Measurements from ENCODE around the gene CAPN5. TPM values are rescaled to one million over a fixed set of nuclear protein-coding genes. Genes with fewer than 3 reads are reported as not detected.
"Not testable (repeated sequence)": the region's sequence is repeated elsewhere in the genome, so short reads cannot be mapped to it uniquely, and the experiment has no call there.

The CAPN5 gene
- total RNA-seq, result 1.4 TPM

GRCh38 chr11:77066229-77067042 lies at the start of gene CAPN5:
CAPN5 (plus strand) TSS chr11:77066971; CDS start chr11:77084887, 17,916 bp downstream.
- H3K27me3 ChIP-seq (ENCODE audit: insufficient read depth, low read length), result no peaks in the 10 kb centered on the region
- peak within 1 kb of the TSS; percentile 54 for H3K4me3 ChIP-seq (ENCODE audit: low read length)
- no peaks in the 10 kb centered on the region for H3K9me3 ChIP-seq (ENCODE audit: low read depth, low read length)
- H3K4me1 ChIP-seq (ENCODE audit: insufficient read depth, low read length), result peaks cover 12% of the 10 kb centered on the region

GRCh38 chr11:77018396-77018924 lies 48.3 kb upstream of the CAPN5 start:
- H3K9me3 ChIP-seq (ENCODE audit: low read depth, low read length); H3K27me3 ChIP-seq (ENCODE audit: insufficient read depth, low read length); H3K4me3 ChIP-seq (ENCODE audit: low read length); H3K4me1 ChIP-seq (ENCODE audit: insufficient read depth, low read length): not testable (repeated sequence)

- H3K4me3 ChIP-seq (ENCODE audit: low read length), result no peak overlapping the region
- H3K9me3 ChIP-seq (ENCODE audit: low read depth, low read length), result no peaks in the 10 kb centered on the region
- H3K27me3 ChIP-seq (ENCODE audit: insufficient read depth, low read length), result no peaks in the 10 kb centered on the region
- H3K4me1 ChIP-seq (ENCODE audit: insufficient read depth, low read length), result no peaks in the 10 kb centered on the region
Measured at GRCh38 chr11:77019976-77020595, 46.7 kb upstream of the CAPN5 start.

GRCh38 chr11:77020734-77021133 lies 46.0 kb upstream of the CAPN5 start:
- Histone ChIP-seq H3K27me3 (ENCODE audit: insufficient read depth, low read length) (no peaks in the 10 kb centered on the region), H3K9me3 (ENCODE audit: low read depth, low read length) (no peaks in the 10 kb centered on the region), H3K4me1 (ENCODE audit: insufficient read depth, low read length) (no peaks in the 10 kb centered on the region), H3K4me3 (ENCODE audit: low read length) (no peak overlapping the region)

- H3K27me3 ChIP-seq (ENCODE audit: insufficient read depth, low read length), result no peaks in the 10 kb centered on the region
- H3K4me1 ChIP-seq (ENCODE audit: insufficient read depth, low read length), result no peaks in the 10 kb centered on the region
- H3K4me3 ChIP-seq (ENCODE audit: low read length), result no peak overlapping the region
- no peaks in the 10 kb centered on the region for H3K9me3 ChIP-seq (ENCODE audit: low read depth, low read length)
Measured at GRCh38 chr11:77024745-77025144, 42.0 kb upstream of the CAPN5 start.

- no peaks in the 10 kb centered on the region for H3K27me3 ChIP-seq (ENCODE audit: insufficient read depth, low read length)
- H3K9me3 ChIP-seq (ENCODE audit: low read depth, low read length), result no peaks in the 10 kb centered on the region
- no peaks in the 10 kb centered on the region for H3K4me1 ChIP-seq (ENCODE audit: insufficient read depth, low read length)
- no peak overlapping the region for H3K4me3 ChIP-seq (ENCODE audit: low read length)
Measured at GRCh38 chr11:77026221-77026620, 40.5 kb upstream of the CAPN5 start.

GRCh38 chr11:77026743-77027142 lies 40.0 kb upstream of the CAPN5 start:
- no peak overlapping the region for H3K4me3 ChIP-seq (ENCODE audit: low read length)
- H3K4me1 ChIP-seq (ENCODE audit: insufficient read depth, low read length), result no peaks in the 10 kb centered on the region
- no peaks in the 10 kb centered on the region for H3K27me3 ChIP-seq (ENCODE audit: insufficient read depth, low read length)
- no peaks in the 10 kb centered on the region for H3K9me3 ChIP-seq (ENCODE audit: low read depth, low read length)

- H3K4me3 ChIP-seq (ENCODE audit: low read length), result no peak overlapping the region
- no peaks in the 10 kb centered on the region for H3K27me3 ChIP-seq (ENCODE audit: insufficient read depth, low read length)
- no peaks in the 10 kb centered on the region for H3K4me1 ChIP-seq (ENCODE audit: insufficient read depth, low read length)
- H3K9me3 ChIP-seq (ENCODE audit: low read depth, low read length), result no peaks in the 10 kb centered on the region
Measured at GRCh38 chr11:77027275-77027674, 39.5 kb upstream of the CAPN5 start.

- H3K4me3 ChIP-seq (ENCODE audit: low read length), result no peak overlapping the region
- no peaks in the 10 kb centered on the region for H3K9me3 ChIP-seq (ENCODE audit: low read depth, low read length)
- H3K4me1 ChIP-seq (ENCODE audit: insufficient read depth, low read length), result no peaks in the 10 kb centered on the region
- no peaks in the 10 kb centered on the region for H3K27me3 ChIP-seq (ENCODE audit: insufficient read depth, low read length)
Measured at GRCh38 chr11:77029829-77030228, 36.9 kb upstream of the CAPN5 start.

- no peaks in the 10 kb centered on the region for H3K9me3 ChIP-seq (ENCODE audit: low read depth, low read length)
- H3K27me3 ChIP-seq (ENCODE audit: insufficient read depth, low read length), result no peaks in the 10 kb centered on the region
- no peak overlapping the region for H3K4me3 ChIP-seq (ENCODE audit: low read length)
- H3K4me1 ChIP-seq (ENCODE audit: insufficient read depth, low read length), result peaks cover 6% of the 10 kb centered on the region
Measured at GRCh38 chr11:77030834-77031414, 35.8 kb upstream of the CAPN5 start.

- Histone ChIP-seq H3K27me3 (ENCODE audit: insufficient read depth, low read length) (peaks cover 2% of the 10 kb centered on the region), H3K4me1 (ENCODE audit: insufficient read depth, low read length) (peaks cover 6% of the 10 kb centered on the region), H3K9me3 (ENCODE audit: low read depth, low read length) (no peaks in the 10 kb centered on the region), H3K4me3 (ENCODE audit: low read length) (no peak overlapping the region)
Measured at GRCh38 chr11:77031599-77031998, 35.2 kb upstream of the CAPN5 start.

- peaks cover 23% of the 10 kb centered on the region for H3K4me1 ChIP-seq (ENCODE audit: insufficient read depth, low read length)
- H3K9me3 ChIP-seq (ENCODE audit: low read depth, low read length), result no peaks in the 10 kb centered on the region
- H3K4me3 ChIP-seq (ENCODE audit: low read length), result no peak overlapping the region
- H3K27me3 ChIP-seq (ENCODE audit: insufficient read depth, low read length), result peaks cover 17% of the 10 kb centered on the region
Measured at GRCh38 chr11:77035039-77035438, 31.7 kb upstream of the CAPN5 start.

- Histone ChIP-seq H3K27me3 (ENCODE audit: insufficient read depth, low read length) (peaks cover 21% of the 10 kb centered on the region), H3K4me1 (ENCODE audit: insufficient read depth, low read length) (peaks cover 24% of the 10 kb centered on the region), H3K9me3 (ENCODE audit: low read depth, low read length) (no peaks in the 10 kb centered on the region), H3K4me3 (ENCODE audit: low read length) (no peak overlapping the region)
Measured at GRCh38 chr11:77035580-77035979, 31.2 kb upstream of the CAPN5 start.

- no peak overlapping the region for H3K4me3 ChIP-seq (ENCODE audit: low read length)
- H3K4me1 ChIP-seq (ENCODE audit: insufficient read depth, low read length), result peaks cover 24% of the 10 kb centered on the region
- peaks cover 27% of the 10 kb centered on the region for H3K27me3 ChIP-seq (ENCODE audit: insufficient read depth, low read length)
- H3K9me3 ChIP-seq (ENCODE audit: low read depth, low read length), result no peaks in the 10 kb centered on the region
Measured at GRCh38 chr11:77036398-77036797, 30.4 kb upstream of the CAPN5 start.

GRCh38 chr11:77037057-77037456 lies 29.7 kb upstream of the CAPN5 start:
- Histone ChIP-seq H3K4me1 (ENCODE audit: insufficient read depth, low read length) (peaks cover 24% of the 10 kb centered on the region), H3K9me3 (ENCODE audit: low read depth, low read length) (no peaks in the 10 kb centered on the region), H3K27me3 (ENCODE audit: insufficient read depth, low read length) (peaks cover 27% of the 10 kb centered on the region), H3K4me3 (ENCODE audit: low read length) (no peak overlapping the region)
